NB4 (cell line): ENCODE results near the gene BRD4.

Experiments used
- MAX ChIP-seq: IDR thresholded peaks from 2 replicates; pipeline ENCODE4 v1.6.1; 2011; ENCODE audit warnings: low read depth, low read length
- POLR2A ChIP-seq: IDR thresholded peaks from 2 replicates; pipeline ENCODE4 v1.6.1; 2011; ENCODE audit warnings: mild to moderate bottlenecking; ENCODE audit not compliant: insufficient read length; ENCODE audit errors: extremely low read depth
- TF ChIP-seq, protein P1 (sequence below): IDR thresholded peaks from one replicate; pipeline ENCODE4 v1.5.1; 2012; ENCODE audit warnings: low read depth, low read length

GRCh38 chr19:15251010-15251748 lies 81.2 kb downstream of the BRD4 start:
- TF ChIP-seq, protein P1, sequence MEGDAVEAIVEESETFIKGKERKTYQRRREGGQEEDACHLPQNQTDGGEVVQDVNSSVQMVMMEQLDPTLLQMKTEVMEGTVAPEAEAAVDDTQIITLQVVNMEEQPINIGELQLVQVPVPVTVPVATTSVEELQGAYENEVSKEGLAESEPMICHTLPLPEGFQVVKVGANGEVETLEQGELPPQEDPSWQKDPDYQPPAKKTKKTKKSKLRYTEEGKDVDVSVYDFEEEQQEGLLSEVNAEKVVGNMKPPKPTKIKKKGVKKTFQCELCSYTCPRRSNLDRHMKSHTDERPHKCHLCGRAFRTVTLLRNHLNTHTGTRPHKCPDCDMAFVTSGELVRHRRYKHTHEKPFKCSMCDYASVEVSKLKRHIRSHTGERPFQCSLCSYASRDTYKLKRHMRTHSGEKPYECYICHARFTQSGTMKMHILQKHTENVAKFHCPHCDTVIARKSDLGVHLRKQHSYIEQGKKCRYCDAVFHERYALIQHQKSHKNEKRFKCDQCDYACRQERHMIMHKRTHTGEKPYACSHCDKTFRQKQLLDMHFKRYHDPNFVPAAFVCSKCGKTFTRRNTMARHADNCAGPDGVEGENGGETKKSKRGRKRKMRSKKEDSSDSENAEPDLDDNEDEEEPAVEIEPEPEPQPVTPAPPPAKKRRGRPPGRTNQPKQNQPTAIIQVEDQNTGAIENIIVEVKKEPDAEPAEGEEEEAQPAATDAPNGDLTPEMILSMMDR, result no peak
- TF ChIP-seq POLR2A, result no peak
- TF ChIP-seq MAX, result no peak
